BLaER1 treated with 17β-estradiol and CSF1 and Interleukin-3, amounts not matched to agents 10 nM and 100 nM (cell line): ENCODE measurements around the gene RBM15.

Experiments used
- H3K27ac ChIP-seq, 11 experiments: shearing (Covaris generic); formaldehyde crosslinking; 2 replicates each; pipeline ENCODE4 v1.8.1; 2022
- H3K27me3 ChIP-seq, 11 experiments: shearing (Covaris generic); formaldehyde crosslinking; 2 replicates each; pipeline ENCODE4 v1.8.1; 2022
- H3K36me3 ChIP-seq, 11 experiments: shearing (Covaris generic); formaldehyde crosslinking; 2 replicates each; pipeline ENCODE4 v1.8.1; 2022
- H3K4me1 ChIP-seq, 10 experiments: shearing (Covaris generic); formaldehyde crosslinking; 2 replicates each; pipeline ENCODE4 v1.8.1; 2022
- H3K4me2 ChIP-seq, 11 experiments: shearing (Covaris generic); formaldehyde crosslinking; 2 replicates each; pipeline ENCODE4 v1.8.1; 2022
- H3K4me3 ChIP-seq, 10 experiments: shearing (Covaris generic); formaldehyde crosslinking; 2 replicates each; pipeline ENCODE4 v1.8.1; 2022
- H3K9ac ChIP-seq, 11 experiments: shearing (Covaris generic); formaldehyde crosslinking; 2 replicates each; pipeline ENCODE4 v1.8.1; 2022
- H3K9me3 ChIP-seq, 11 experiments: shearing (Covaris generic); formaldehyde crosslinking; replicated peaks in 1 of 11; 2 replicates each; pipeline ENCODE4 v1.8.1; 2022
- H4K20me1 ChIP-seq, 11 experiments: shearing (Covaris generic); formaldehyde crosslinking; 2 replicates each; pipeline ENCODE4 v1.8.1; 2022
- Cebpa-rat ChIP-seq, 11 experiments: shearing (Covaris generic); IDR thresholded peaks; 2 replicates each; pipeline ENCODE4 v1.8.1; 2022

RBM15 gene

DNA sequence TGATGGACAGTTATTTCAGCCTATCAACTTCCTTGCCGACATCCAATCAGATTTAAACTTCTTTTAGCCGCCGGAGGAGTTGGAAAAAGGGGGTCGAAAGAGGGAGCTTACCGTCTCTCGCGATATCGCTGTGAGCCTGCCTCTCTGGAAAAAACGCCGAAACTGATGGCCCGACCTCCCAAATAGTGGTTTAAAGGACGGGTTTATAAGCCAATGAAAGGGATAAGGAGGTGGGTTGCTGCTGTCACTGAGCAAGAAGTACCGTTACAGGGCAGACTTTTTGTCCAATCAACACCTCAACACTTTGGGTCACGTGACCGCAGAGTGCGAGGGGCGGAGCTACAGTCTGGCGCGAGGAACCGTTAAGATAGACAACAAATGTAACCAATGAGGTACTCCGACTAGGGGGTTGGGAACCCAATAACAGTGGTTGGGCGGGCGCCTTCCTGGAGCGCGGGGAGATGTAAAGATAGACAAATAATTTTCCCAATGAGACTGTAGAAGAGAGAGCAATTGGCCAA is at the start of gene RBM15:
Gene RBM15, plus strand, starts transcription at position 492 of the 521 bp plus-strand sequence. Its CDS starts 29 bp downstream, at position 521.
- Histone ChIP-seq H3K4me3 (peak within 1 kb of the TSS; percentile 72 to 96 (median 90)), H3K4me2 (peak within 1 kb of the TSS; percentile 91 to 97 (median 95)), H3K27me3 (no peaks in the 10 kb centered on the region), H4K20me1 (peaks cover 41 to 44% (median 43%) of the 10 kb centered on the region in 11 experiments), H3K27ac (peak within 1 kb of the TSS; percentile 93 to 99 (median 98)), H3K4me1 (peaks cover 48 to 58% (median 53%) of the 10 kb centered on the region in 10 experiments), H3K36me3 (peaks cover 25 to 39% (median 37%) of the 10 kb centered on the region in 11 experiments), H3K9ac (peak within 1 kb of the TSS; percentile 92 to 99 (median 98)), H3K9me3 (no peaks in the 10 kb centered on the region)
- TF ChIP-seq Cebpa-rat (IDR thresholded peaks at IDR 0.05), result no peak

DNA sequence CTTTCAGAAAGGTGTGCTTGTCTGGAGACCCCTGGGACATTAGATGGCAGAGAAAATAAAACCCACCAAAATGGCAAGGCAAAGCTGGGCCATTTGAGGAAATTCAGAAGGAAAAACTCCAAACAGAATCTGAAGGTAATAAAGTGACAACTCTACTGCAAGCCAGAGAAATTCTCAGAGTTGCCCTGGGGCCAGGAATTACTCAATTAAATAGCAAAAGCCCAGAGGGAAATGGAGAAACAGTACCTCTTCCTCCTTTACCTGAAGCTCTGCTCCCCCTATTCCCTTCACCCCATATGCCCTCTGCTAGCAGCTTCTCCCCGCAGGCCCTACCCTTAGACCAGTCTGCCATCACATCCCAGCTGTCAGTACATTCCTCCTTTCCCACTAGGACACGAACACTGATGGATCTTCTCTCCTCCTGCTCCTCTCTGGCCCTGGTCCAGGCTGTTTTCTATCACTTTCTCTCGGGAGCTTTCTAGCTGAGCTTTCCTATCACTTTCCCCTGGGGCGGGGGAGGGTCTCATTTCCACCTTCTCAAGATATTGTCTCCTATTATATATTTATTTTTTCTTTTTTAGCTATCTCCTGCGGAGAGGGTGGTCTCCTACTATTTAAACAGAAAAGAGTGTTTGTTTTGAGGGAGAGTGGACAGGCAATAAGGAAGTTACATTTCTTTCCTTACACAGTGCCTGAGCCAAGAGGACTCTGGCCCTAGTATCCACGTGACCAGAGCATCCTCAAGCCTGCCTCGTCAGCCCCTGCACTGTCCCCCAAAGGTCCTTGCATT is 47.7 kb upstream of the RBM15 start:
- TF ChIP-seq Cebpa-rat (IDR thresholded peaks at IDR 0.05), result no peak
- Histone ChIP-seq H3K9me3 (no peaks in the 10 kb centered on the region), H3K36me3 (no peaks in the 10 kb centered on the region), H3K27me3 (no peaks in the 10 kb centered on the region), H3K9ac (no peak overlapping the region), H3K4me2 (no peak overlapping the region), H3K4me1 (peaks cover 0 to 6% (median 0%) of the 10 kb centered on the region in 10 experiments; a peak in 1 of 20 replicates), H3K27ac (no peak overlapping the region), H3K4me3 (no peak overlapping the region), H4K20me1 (0 out of 22 replicates have a peak, but pooled peaks cover 0 to 3% (median 0%) of the 10 kb centered on the region in 11 experiments)

DNA sequence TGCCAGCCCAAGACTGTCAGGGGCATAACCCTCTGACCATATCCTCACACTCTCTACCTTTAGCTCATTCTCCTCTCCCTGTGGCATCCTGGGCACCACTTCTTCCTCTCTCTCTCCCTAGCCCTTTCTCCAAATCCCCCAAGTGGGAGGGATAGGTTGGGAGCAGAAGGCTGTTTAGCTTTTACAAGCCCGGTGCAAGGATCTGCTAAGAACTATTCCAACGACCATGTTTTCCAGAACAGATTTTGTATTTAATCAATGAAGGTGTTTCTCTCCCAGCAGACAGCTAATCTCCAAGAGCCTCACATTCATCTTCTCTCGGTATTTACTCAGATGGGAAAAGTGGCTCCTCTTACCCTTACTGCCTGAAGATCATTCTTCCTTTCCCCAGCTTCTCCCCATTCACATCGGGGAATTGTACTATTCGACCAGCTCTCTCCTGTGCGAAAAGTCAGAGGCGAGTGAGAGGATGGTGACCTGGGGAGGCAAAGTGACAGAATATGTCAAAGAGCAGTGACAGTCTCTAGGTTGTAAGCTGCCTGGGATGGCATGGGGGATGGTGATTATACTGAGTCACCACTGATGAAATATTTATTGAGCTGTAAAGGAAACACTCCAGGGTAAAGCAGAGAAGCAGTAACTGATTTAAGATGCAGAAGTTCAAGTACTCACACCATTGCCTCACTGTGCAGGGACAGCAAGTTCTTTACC is 47.0 kb upstream of the RBM15 start:
- H3K4me2 ChIP-seq, result no peak overlapping the region
- no peaks in the 10 kb centered on the region for H3K4me1 ChIP-seq
- no peak overlapping the region for H3K27ac ChIP-seq
- no peak overlapping the region for H3K4me3 ChIP-seq
- H3K27me3 ChIP-seq, result no peaks in the 10 kb centered on the region
- H4K20me1 ChIP-seq, result 0 out of 22 replicates have a peak, but pooled peaks cover 0 to 3% (median 0%) of the 10 kb centered on the region in 11 experiments
- H3K9me3 ChIP-seq, result no peaks in the 10 kb centered on the region
- no peak for TF ChIP-seq Cebpa-rat (IDR thresholded peaks at IDR 0.05)
- H3K9ac ChIP-seq, result no peak overlapping the region
- H3K36me3 ChIP-seq, result no peaks in the 10 kb centered on the region

DNA sequence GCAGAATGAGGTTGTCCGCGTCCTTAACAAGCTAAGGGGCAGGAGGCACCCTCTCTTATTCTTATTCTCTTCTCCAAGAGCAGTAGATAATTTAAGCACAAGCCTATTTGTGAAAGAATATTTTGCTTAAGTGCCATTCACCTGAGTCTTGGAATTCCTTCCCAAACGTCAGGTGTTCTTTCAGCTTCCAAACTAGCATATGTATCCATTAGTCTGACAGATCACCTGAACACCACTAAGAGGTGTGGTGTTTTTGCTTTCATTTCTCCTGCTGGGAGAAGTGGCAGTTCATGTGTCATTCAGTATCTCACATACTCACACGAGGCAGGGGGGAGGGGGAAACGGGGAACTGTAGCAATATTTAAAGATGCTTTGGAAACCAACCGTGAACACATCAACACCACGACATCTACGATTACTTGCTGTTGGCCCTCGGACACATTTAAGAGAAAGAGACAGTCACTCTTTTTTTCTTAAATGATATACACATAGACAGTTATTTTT is 45.5 kb upstream of the RBM15 start:
- Histone ChIP-seq H3K27ac (no peak overlapping the region), H3K9ac (no peak overlapping the region), H3K9me3 (no peaks in the 10 kb centered on the region), H3K4me1 (no peaks in the 10 kb centered on the region), H3K36me3 (no peaks in the 10 kb centered on the region), H3K4me2 (no peak overlapping the region), H3K27me3 (no peaks in the 10 kb centered on the region), H3K4me3 (no peak overlapping the region), H4K20me1 (0 out of 22 replicates have a peak, but pooled peaks cover 0 to 3% (median 0%) of the 10 kb centered on the region in 11 experiments)
- no peak for TF ChIP-seq Cebpa-rat (IDR thresholded peaks at IDR 0.05)

- Histone ChIP-seq H3K4me1 (no peaks in the 10 kb centered on the region), H4K20me1 (0 out of 22 replicates have a peak, but pooled peaks cover 0 to 3% (median 0%) of the 10 kb centered on the region in 11 experiments), H3K4me3 (no peak overlapping the region), H3K27ac (no peak overlapping the region), H3K36me3 (no peaks in the 10 kb centered on the region), H3K9ac (no peak overlapping the region), H3K9me3 (no peaks in the 10 kb centered on the region), H3K27me3 (no peaks in the 10 kb centered on the region), H3K4me2 (no peak overlapping the region)
- TF ChIP-seq Cebpa-rat (IDR thresholded peaks at IDR 0.05), result no peak
Measured at GRCh38 chr1:110294308-110294707, 44.9 kb upstream of the RBM15 start.

DNA sequence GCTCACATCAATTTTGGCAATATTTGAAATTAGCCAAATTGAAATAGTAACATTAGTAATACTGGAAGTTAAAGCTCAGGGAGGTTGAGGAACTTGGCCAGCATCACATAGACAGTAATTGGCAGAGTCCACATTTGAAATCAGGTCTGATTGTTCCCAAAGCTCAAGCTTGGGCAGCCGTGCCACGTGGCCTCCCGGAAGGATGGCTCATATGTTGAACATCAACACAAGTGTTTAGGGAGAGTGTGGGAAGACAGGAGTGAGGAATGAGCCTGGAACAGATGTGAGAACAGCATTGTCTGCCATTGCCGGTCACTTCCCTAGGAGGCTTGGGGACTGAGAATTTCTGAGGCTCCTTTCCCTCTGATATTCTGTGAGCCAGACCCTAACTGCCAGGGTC is 40.2 kb upstream of the RBM15 start:
- Histone ChIP-seq H4K20me1 (no peaks in the 10 kb centered on the region), H3K4me3 (no peak overlapping the region), H3K4me2 (no peak overlapping the region), H3K9me3 (no peaks in the 10 kb centered on the region), H3K36me3 (no peaks in the 10 kb centered on the region), H3K27me3 (no peaks in the 10 kb centered on the region), H3K4me1 (no peaks in the 10 kb centered on the region), H3K9ac (no peak overlapping the region), H3K27ac (no peak overlapping the region)
- no peak for TF ChIP-seq Cebpa-rat (IDR thresholded peaks at IDR 0.05)

DNA sequence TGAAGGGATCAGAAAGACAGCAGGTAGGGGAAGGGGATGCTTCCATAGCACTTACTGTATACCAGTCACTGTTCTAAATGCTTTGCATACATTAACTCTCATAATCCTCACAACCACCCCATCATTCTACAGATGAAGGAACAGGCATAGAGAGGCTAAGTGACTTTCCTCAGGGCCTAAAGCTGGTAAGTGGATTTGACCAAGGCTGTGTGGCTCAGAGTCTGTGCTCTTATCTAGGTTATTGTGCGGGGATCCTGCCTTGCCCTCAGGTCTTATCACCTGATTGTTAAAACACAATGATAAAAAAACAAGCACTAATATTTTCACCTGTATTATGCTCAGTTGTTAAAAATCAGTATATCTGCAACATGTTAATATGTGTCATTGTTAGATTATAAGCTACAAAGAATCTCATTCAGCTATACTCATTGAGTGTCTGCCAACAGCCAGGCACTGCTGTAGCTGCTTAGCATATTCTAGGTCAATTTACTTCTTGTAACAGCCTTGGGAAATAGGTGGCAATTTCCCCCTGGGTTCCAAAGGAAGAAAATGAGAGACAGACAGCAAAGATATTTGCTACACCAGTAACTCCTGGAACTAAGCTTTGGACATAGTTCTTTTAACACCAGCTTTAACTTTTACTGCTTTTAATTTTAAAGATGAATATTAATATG is 38.6 kb upstream of the RBM15 start:
- Histone ChIP-seq H3K4me1 (peaks cover 0 to 8% (median 6%) of the 10 kb centered on the region in 10 experiments; a peak in 13 of 20 replicates), H3K36me3 (no peaks in the 10 kb centered on the region)
- TF ChIP-seq Cebpa-rat (IDR thresholded peaks at IDR 0.05), result no peak

GRCh38 chr1:110302836-110303235 is 36.3 kb upstream of the RBM15 start:
- Histone ChIP-seq H3K4me3 (no peak overlapping the region), H3K4me1 (peaks cover 8 to 31% (median 18%) of the 10 kb centered on the region in 10 experiments), H3K9me3 (no peaks in the 10 kb centered on the region), H3K27me3 (no peaks in the 10 kb centered on the region), H3K27ac (no peak overlapping the region), H3K4me2 (no peak overlapping the region), H3K36me3 (no peaks in the 10 kb centered on the region), H3K9ac (no peak overlapping the region), H4K20me1 (0 out of 22 replicates have a peak, but pooled peaks cover 0 to 8% (median 0%) of the 10 kb centered on the region in 11 experiments)
- TF ChIP-seq Cebpa-rat (IDR thresholded peaks at IDR 0.05), result no peak

More for the DNA sequence above, 38.6 kb upstream of the RBM15 start:
- Histone ChIP-seq H3K27me3 (no peaks in the 10 kb centered on the region), H3K27ac (no peak overlapping the region), H3K9ac (no peak overlapping the region), H3K4me3 (no peak overlapping the region), H3K4me2 (no peak overlapping the region), H3K9me3 (no peaks in the 10 kb centered on the region), H4K20me1 (no peaks in the 10 kb centered on the region)
